ENCODE data around the gene COL4A5. TPM values are rescaled to one million over a fixed set of nuclear protein-coding genes. Genes with fewer than 3 reads are reported as not detected.

COL4A5 gene
- total RNA-seq, 2 donors from 2014 or later = 39.8 to 53.5 TPM

DNA sequence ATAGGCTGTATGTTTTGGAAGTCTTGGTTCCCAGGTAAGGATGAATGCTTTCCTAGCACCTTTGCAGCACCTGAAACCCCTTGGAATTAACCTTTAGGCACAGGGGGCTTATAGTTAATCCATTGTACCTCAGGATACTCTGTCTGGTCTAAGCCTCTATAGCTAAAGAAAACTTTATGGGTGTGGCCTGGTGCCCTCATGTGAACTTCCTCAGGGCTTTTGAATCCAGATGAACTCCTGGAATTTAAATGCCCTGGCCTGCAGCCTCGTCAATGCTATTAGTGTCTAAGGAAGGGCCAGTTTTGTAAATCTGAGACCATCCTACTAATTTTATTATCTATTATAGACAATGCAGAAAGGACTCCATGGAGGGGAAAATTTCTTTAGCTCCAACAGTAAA lies 262.9 kb downstream of the COL4A5 start:
- ATAC-seq (ENCODE audit: insufficient number of reproducible peaks, low FRiP score, low read depth) (no peak), DNase-seq (ENCODE audit: low spot score) (no peak)
- TF ChIP-seq CTCF (IDR thresholded peaks at IDR 0.05) = no peak
- Histone ChIP-seq H3K4me3 (no peak overlapping the region), H3K27ac (no peak overlapping the region), H3K36me3 (no peaks in the 10 kb centered on the region), H3K9me3 (no peaks in the 10 kb centered on the region), H3K4me1 (ENCODE audit: control insufficient read depth in 1 of 2, low read depth in 2 of 2) (no peaks in the 10 kb centered on the region), H3K27me3 (replicated peaks; ENCODE audit: insufficient read depth) (no peaks in the 10 kb centered on the region)

- H3K27me3 ChIP-seq (replicated peaks; ENCODE audit: insufficient read depth) = no peaks in the 10 kb centered on the region
- DNase-seq (ENCODE audit: low spot score) (no peak), ATAC-seq (ENCODE audit: insufficient number of reproducible peaks, low FRiP score, low read depth) (no peak)
- TF ChIP-seq CTCF (IDR thresholded peaks at IDR 0.05) = no peak
- H3K36me3 ChIP-seq = no peaks in the 10 kb centered on the region
- no peaks in the 10 kb centered on the region for H3K4me1 ChIP-seq (ENCODE audit: control insufficient read depth in 1 of 2, low read depth in 2 of 2)
- H3K4me3 ChIP-seq = no peak overlapping the region
- H3K9me3 ChIP-seq = no peaks in the 10 kb centered on the region
- H3K27ac ChIP-seq = no peak overlapping the region
These were observed 265.2 kb downstream of the COL4A5 start for GRCh38 chrX:108704839-108705238.

- Histone ChIP-seq H3K27ac (no peak overlapping the region), H3K4me3 (no peak overlapping the region), H3K27me3 (replicated peaks; ENCODE audit: insufficient read depth) (no peaks in the 10 kb centered on the region), H3K9me3 (no peaks in the 10 kb centered on the region), H3K36me3 (no peaks in the 10 kb centered on the region), H3K4me1 (ENCODE audit: control insufficient read depth in 1 of 2, low read depth in 2 of 2) (no peaks in the 10 kb centered on the region)
- ATAC-seq (ENCODE audit: insufficient number of reproducible peaks, low FRiP score, low read depth) (no peak), DNase-seq (ENCODE audit: low spot score) (no peak)
- no peak for TF ChIP-seq CTCF (IDR thresholded peaks at IDR 0.05)
These were observed 273.2 kb downstream of the COL4A5 start for GRCh38 chrX:108712886-108713285.

- TF ChIP-seq CTCF (IDR thresholded peaks at IDR 0.05) = no peak
- Histone ChIP-seq H3K9me3 (no peaks in the 10 kb centered on the region), H3K27ac (no peak overlapping the region), H3K27me3 (replicated peaks; ENCODE audit: insufficient read depth) (no peaks in the 10 kb centered on the region), H3K4me3 (no peak overlapping the region), H3K36me3 (no peaks in the 10 kb centered on the region), H3K4me1 (ENCODE audit: control insufficient read depth in 1 of 2, low read depth in 2 of 2) (no peaks in the 10 kb centered on the region)
- DNase-seq (ENCODE audit: low spot score) (no peak), ATAC-seq (ENCODE audit: insufficient number of reproducible peaks, low FRiP score, low read depth) (no peak)
These were observed 282.9 kb downstream of the COL4A5 start for GRCh38 chrX:108722561-108722960.

DNA sequence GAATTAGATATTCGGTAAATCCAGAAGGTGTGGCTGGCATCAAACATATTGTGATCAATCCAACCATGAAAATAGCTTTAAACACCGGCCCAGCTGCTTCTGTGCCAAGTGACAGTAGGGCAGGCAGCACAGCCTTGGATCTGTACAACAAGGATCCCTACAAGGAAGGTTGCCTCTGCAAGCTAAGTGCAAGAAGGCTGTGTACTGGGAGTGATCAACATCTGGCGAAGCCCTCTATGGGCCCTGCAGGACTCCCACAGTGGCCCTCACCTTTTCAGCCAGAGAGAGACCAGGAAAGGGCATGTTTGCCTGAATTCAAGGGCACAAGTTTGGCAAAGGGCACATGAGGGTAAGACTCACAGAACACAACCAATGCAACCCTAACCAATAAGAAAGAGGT lies 287.1 kb downstream of the COL4A5 start:
- no peak overlapping the region for H3K27ac ChIP-seq
- H3K36me3 ChIP-seq = no peaks in the 10 kb centered on the region
- no peak overlapping the region for H3K4me3 ChIP-seq
- no peak for TF ChIP-seq CTCF (IDR thresholded peaks at IDR 0.05)
- no peaks in the 10 kb centered on the region for H3K27me3 ChIP-seq (replicated peaks; ENCODE audit: insufficient read depth)
- H3K9me3 ChIP-seq = no peaks in the 10 kb centered on the region
- ATAC-seq (ENCODE audit: insufficient number of reproducible peaks, low FRiP score, low read depth) (no peak), DNase-seq (ENCODE audit: low spot score) (no peak)
- no peaks in the 10 kb centered on the region for H3K4me1 ChIP-seq (ENCODE audit: control insufficient read depth in 1 of 2, low read depth in 2 of 2)

All from thoracic aorta (tissue), 2 donors.